H9 (cell line): ENCODE results near the gene DLX1. TPM values are rescaled to one million over a fixed set of nuclear protein-coding genes. Genes with fewer than 3 reads are reported as not detected.

Source experiments
- DNase-seq: peaks from one replicate; pipeline ENCODE4 v3.0.0-alpha.2; 2017
- H2AFZ ChIP-seq: one replicate; pipeline ENCODE4 v1.6.1; 2013; ENCODE audit warnings: mild to moderate bottlenecking, low read length, control low read depth, moderate library complexity
- H2AK5ac ChIP-seq: 2 replicates; pipeline ENCODE4 v1.6.1; 2013; ENCODE audit warnings: low read length, control low read depth, mixed read lengths; ENCODE audit not compliant: insufficient read length
- H2BK120ac ChIP-seq: one replicate; pipeline ENCODE4 v1.6.1; 2013; ENCODE audit warnings: low read depth, mild to moderate bottlenecking, low read length, control low read depth, inconsistent platforms; ENCODE audit not compliant: poor library complexity, severe bottlenecking
- H2BK12ac ChIP-seq: 2 replicates; pipeline ENCODE4 v1.6.1; 2013; ENCODE audit warnings: low read length, control low read depth, mixed read lengths, low read depth; ENCODE audit not compliant: insufficient read length
- H2BK15ac ChIP-seq: 2 replicates; pipeline ENCODE4 v1.6.1; 2013; ENCODE audit warnings: low read depth, low read length, control low read depth
- H2BK20ac ChIP-seq: one replicate; pipeline ENCODE4 v1.6.1; 2013; ENCODE audit warnings: low read depth, mild to moderate bottlenecking, low read length, control low read depth, inconsistent platforms; ENCODE audit not compliant: poor library complexity, severe bottlenecking
- H2BK5ac ChIP-seq: 2 replicates; pipeline ENCODE4 v1.6.1; 2013; ENCODE audit warnings: low read length, control low read depth, mixed read lengths; ENCODE audit not compliant: insufficient read length
- H3K14ac ChIP-seq: 2 replicates; pipeline ENCODE4 v1.6.1; 2013; ENCODE audit warnings: low read length, control low read depth; ENCODE audit not compliant: insufficient read depth
- H3K18ac ChIP-seq: 2 replicates; pipeline ENCODE4 v1.6.1; 2013; ENCODE audit warnings: low read depth, mild to moderate bottlenecking, mixed read lengths, low read length, control low read depth; ENCODE audit not compliant: insufficient read length
- H3K23ac ChIP-seq: 2 replicates; pipeline ENCODE4 v1.6.1; 2013; ENCODE audit warnings: low read length, control low read depth, mixed read lengths, low read depth; ENCODE audit not compliant: insufficient read length
- H3K23me2 ChIP-seq: 2 replicates; pipeline ENCODE4 v1.6.1; 2013; ENCODE audit warnings: low read depth, mild to moderate bottlenecking, mixed read lengths, low read length, control low read depth; ENCODE audit not compliant: insufficient read length, poor library complexity, severe bottlenecking
- H3K27ac ChIP-seq: 2 replicates; pipeline ENCODE4 v1.5.1; 2013; ENCODE audit warnings: low read length, control low read depth, mixed read lengths, low read depth; ENCODE audit not compliant: insufficient read length
- H3K27me3 ChIP-seq: 2 replicates; pipeline ENCODE4 v1.6.1; 2013; ENCODE audit warnings: low read length, control low read depth, inconsistent platforms; ENCODE audit not compliant: insufficient read depth
- H3K4ac ChIP-seq: 2 replicates; pipeline ENCODE4 v1.6.1; 2013; ENCODE audit warnings: low read depth, mild to moderate bottlenecking, control low read depth, inconsistent platforms, low read length, moderate library complexity
- H3K4me1 ChIP-seq: 2 replicates; pipeline ENCODE4 v1.6.1; 2013; ENCODE audit warnings: low read length, control low read depth, inconsistent platforms; ENCODE audit not compliant: insufficient read depth
- H3K4me2 ChIP-seq: 2 replicates; pipeline ENCODE4 v1.6.1; 2013; ENCODE audit warnings: low read length, control low read depth, mixed read lengths; ENCODE audit not compliant: insufficient read length, insufficient read depth
- H3K56ac ChIP-seq: 2 replicates; pipeline ENCODE4 v1.6.1; 2013; ENCODE audit warnings: low read depth, mild to moderate bottlenecking, mixed read lengths, low read length, control low read depth; ENCODE audit not compliant: insufficient read length
- H3K79me1 ChIP-seq: 2 replicates; pipeline ENCODE4 v1.6.1; 2013; ENCODE audit warnings: low read depth, mild to moderate bottlenecking, moderate library complexity, low read length, control low read depth, inconsistent platforms; ENCODE audit not compliant: insufficient read depth, poor library complexity, severe bottlenecking
- H3K79me2 ChIP-seq: 2 replicates; pipeline ENCODE4 v1.6.1; 2013; ENCODE audit warnings: low read length, control low read depth, inconsistent platforms; ENCODE audit not compliant: insufficient read depth
- H3K9ac ChIP-seq: 2 replicates; pipeline ENCODE4 v1.6.1; 2013; ENCODE audit warnings: low read length, control low read depth, mixed read lengths; ENCODE audit not compliant: insufficient read length; ENCODE audit errors: extremely low read depth
- H3K9me3 ChIP-seq: one replicate; pipeline ENCODE4 v1.6.1; 2013; ENCODE audit warnings: low read depth, low read length, inconsistent platforms; ENCODE audit not compliant: control insufficient read depth
- H3T11ph ChIP-seq: one replicate; pipeline ENCODE4 v1.6.1; 2013; ENCODE audit warnings: mild to moderate bottlenecking, low read length, control low read depth, inconsistent platforms
- H4K20me1 ChIP-seq: one replicate; pipeline ENCODE4 v1.6.1; 2013; ENCODE audit not compliant: control insufficient read depth, insufficient read length, insufficient read depth
- H4K5ac ChIP-seq: 2 replicates; pipeline ENCODE4 v1.6.1; 2013; ENCODE audit warnings: low read depth, mild to moderate bottlenecking, mixed read lengths, low read length, control low read depth; ENCODE audit not compliant: insufficient read length
- H4K8ac ChIP-seq: replicated peaks from 2 replicates; pipeline ENCODE4 v1.6.1; 2013; ENCODE audit warnings: low read length, control low read depth, mixed read lengths, low read depth; ENCODE audit not compliant: insufficient read length
- H4K91ac ChIP-seq: 2 replicates; pipeline ENCODE4 v1.6.1; 2013; ENCODE audit warnings: low read depth, mild to moderate bottlenecking, moderate library complexity, mixed read lengths, low read length, control low read depth; ENCODE audit not compliant: insufficient read length
- H3K27ac Mint-ChIP-seq, 3 experiments: 2 replicates in 2 of 3; 3 replicates in 1 of 3; pipeline ENCODE4 v1.8.0; 2020 to 2021; ENCODE audit warnings: mixed read lengths in 3 of 3, mild to moderate bottlenecking in 1 of 3, moderate library complexity in 1 of 3
- H3K27me3 Mint-ChIP-seq: 2 replicates; pipeline ENCODE4 v1.8.0; 2021; ENCODE audit warnings: low read depth, mild to moderate bottlenecking, moderate library complexity, mixed read lengths
- H3K36me3 Mint-ChIP-seq, 3 experiments: 2 replicates in 2 of 3; 3 replicates in 1 of 3; pipeline ENCODE4 v1.8.0; 2020 to 2021; ENCODE audit warnings: low read depth in 3 of 3, mixed read lengths in 3 of 3; ENCODE audit not compliant: insufficient read depth in 1 of 3
- H3K4me1 Mint-ChIP-seq, 2 experiments: 2 replicates each; pipeline ENCODE4 v1.8.0; 2020; ENCODE audit warnings: mixed read lengths in 2 of 2
- H3K4me3 Mint-ChIP-seq, 2 experiments: 2 replicates in 1 of 2; 3 replicates in 1 of 2; pipeline ENCODE4 v1.8.0; 2020 to 2021; ENCODE audit warnings: mild to moderate bottlenecking in 2 of 2, mixed read lengths in 2 of 2, moderate library complexity in 1 of 2
- H3K9me3 Mint-ChIP-seq, 2 experiments: 2 replicates in 1 of 2; 3 replicates in 1 of 2; pipeline ENCODE4 v1.8.0; 2020; ENCODE audit warnings: mild to moderate bottlenecking in 2 of 2, mixed read lengths in 2 of 2, moderate library complexity in 1 of 2
- CTCF ChIP-seq: fragments of 200-600 bp; sonication (generic); conservative IDR thresholded peaks from 3 replicates; pipeline ENCODE4 v1.8.0; 2021; ENCODE audit warnings: antibody characterized with exemption, mild to moderate bottlenecking
- WGBS: extraction: QIAGEN DNeasy Blood & Tissue Kit; methylation state at CpG from one replicate; pipeline ENCODE4 v1.1.7; 2013; ENCODE audit warnings: missing lambda C conversion rate, low lambda C conversion rate, mixed read lengths; ENCODE audit not compliant: insufficient read length; ENCODE audit errors: extremely low coverage; 5-methylcytosine and 5-hydroxymethylcytosine counted together
- total RNA-seq: library from RNA; stranded (reverse); gene quantifications from 2 replicates; pipeline ENCODE4 v1.2.1, GENCODE V29; 2021

Gene DLX1
- total RNA-seq, 1 experiment from 2014 or later: not detected

GRCh38 chr2:172088245-172089004, 3.1 kb downstream of the DLX1 start:
- no peak overlapping the region for H2BK12ac ChIP-seq
- no peak for TF ChIP-seq CTCF

More at GRCh38 chr2:172088245-172089004, 3.1 kb downstream of the DLX1 start:
- Histone ChIP-seq H2AK5ac (no peak overlapping the region), H3K14ac (no peak overlapping the region), H3K56ac (no peak overlapping the region), H3K4me2 (peak overlapping the region; percentile 1), H3K79me2 (no peaks in the 10 kb centered on the region), H3K4ac (no peak overlapping the region), H3K27me3 (peaks cover 89% of the 10 kb centered on the region), H4K5ac (no peak overlapping the region), H4K20me1 (no peaks in the 10 kb centered on the region), H2BK120ac (no peak overlapping the region), H3K18ac (no peak overlapping the region), H4K91ac (no peak overlapping the region), H2BK20ac (no peak overlapping the region), H2BK15ac (no peak overlapping the region), H3K4me1 (peaks cover 2% of the 10 kb centered on the region; the same call in 1 of the 2 replicates), H3K9ac (no peak overlapping the region), H2BK5ac (no peak overlapping the region), H2AFZ (no peak overlapping the region), H4K8ac (no peak overlapping the region), H3K79me1 (no peaks in the 10 kb centered on the region), H3K23me2 (peaks cover 16% of the 10 kb centered on the region), H3K23ac (no peak overlapping the region), H3K9me3 (no peaks in the 10 kb centered on the region), H3K27ac (no peak overlapping the region), H3T11ph (no peak overlapping the region)
- peak; percentile 49 for DNase-seq
- Mint-ChIP-seq H3K4me3 (peak overlapping the region in 1 of 2 experiments; percentile 95; a peak in 2 of 5 replicates), H3K9me3 (peaks cover 4 to 19% of the 10 kb centered on the region in 2 experiments; a peak in 4 of 5 replicates), H3K27ac (no peak overlapping the region), H3K27me3 (peaks cover 100% of the 10 kb centered on the region), H3K36me3 (no peaks in the 10 kb centered on the region; a peak in 3 of 7 replicates), H3K4me1 (peaks cover 40 to 66% of the 10 kb centered on the region in 2 experiments)
- no CpG with 5 or more reads among the region's 37 CpGs for WGBS
